Erythroblast (primary cell): ENCODE results near the gene LRRK2.

Experiments used
- GATA1 ChIP-seq: IDR thresholded peaks from 2 replicates; pipeline ENCODE4 v1.6.1; 2011; ENCODE audit warnings: low read depth, mild to moderate bottlenecking, control low read depth, low read length, moderate library complexity
- POLR2A ChIP-seq: IDR thresholded peaks from 2 replicates; pipeline ENCODE4 v1.6.1; 2011; ENCODE audit warnings: mild to moderate bottlenecking, low read length

DNA sequence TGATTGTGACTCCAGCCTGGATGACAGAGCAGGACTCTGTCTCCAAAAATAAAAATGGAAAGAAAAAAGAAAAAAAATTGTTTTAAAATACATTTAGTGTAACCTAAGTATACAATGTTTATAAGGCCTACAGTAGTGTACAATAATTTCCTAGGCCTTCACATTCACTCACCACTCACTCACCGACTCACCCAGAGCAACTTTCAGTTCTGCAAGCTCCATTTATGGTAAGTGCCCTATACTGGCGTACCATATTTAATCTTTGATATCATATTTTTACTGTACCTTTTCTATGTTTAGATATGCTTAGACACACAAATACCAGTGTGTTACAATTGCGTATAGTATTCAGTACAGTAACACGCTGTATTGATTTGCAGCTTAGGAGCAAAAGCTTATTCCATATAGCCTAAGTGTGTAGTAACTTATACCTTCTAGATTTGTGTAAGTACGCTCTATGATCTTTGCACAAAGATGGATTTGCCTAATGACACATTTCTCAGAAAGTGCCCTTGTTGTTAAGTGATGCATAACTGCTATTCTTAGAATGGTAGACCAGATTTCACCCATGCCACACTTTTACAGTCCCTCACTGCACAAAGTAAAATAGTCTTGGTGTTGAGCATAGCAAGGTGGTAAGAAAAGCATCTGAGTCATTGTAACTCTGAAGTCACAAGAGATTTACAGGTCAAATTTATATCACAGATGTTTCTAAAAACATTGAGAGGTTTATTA lies 151.9 kb downstream of the LRRK2 start:
- TF ChIP-seq POLR2A (no peak), GATA1 (no peak)
